Adrenal gland (tissue), 5 donors: ENCODE measurements around the gene MGAT5B.

Experiments
- POLR2A ChIP-seq, 2 donors: fragments of 450-650 bp; IDR thresholded peaks; one replicate each; pipeline ENCODE4 v1.6.1; 2017; ENCODE audit warnings: antibody characterized with exemption in 2 of 2, mild to moderate bottlenecking in 2 of 2, moderate library complexity in 1 of 2
- TF ChIP-seq, protein P1 (sequence below), 6 experiments: fragments of 450-650 bp in 4 of 6; fragments of 200-600 bp in 2 of 6; sonication (generic) in 1 of 6; IDR thresholded peaks; 1 replicate in 5 of 6; 2 replicates in 1 of 6; pipeline versions ENCODE4 v1.5.1 to v1.8.0; 2016 to 2021; ENCODE audit warnings: antibody characterized with exemption in 6 of 6, mild to moderate bottlenecking in 2 of 6, moderate library complexity in 1 of 6
- donor health status: DM: no; HTN: no; CAD: no.

- no peak for TF ChIP-seq POLR2A (IDR thresholded peaks at IDR 0.05)
- TF ChIP-seq, protein P1, sequence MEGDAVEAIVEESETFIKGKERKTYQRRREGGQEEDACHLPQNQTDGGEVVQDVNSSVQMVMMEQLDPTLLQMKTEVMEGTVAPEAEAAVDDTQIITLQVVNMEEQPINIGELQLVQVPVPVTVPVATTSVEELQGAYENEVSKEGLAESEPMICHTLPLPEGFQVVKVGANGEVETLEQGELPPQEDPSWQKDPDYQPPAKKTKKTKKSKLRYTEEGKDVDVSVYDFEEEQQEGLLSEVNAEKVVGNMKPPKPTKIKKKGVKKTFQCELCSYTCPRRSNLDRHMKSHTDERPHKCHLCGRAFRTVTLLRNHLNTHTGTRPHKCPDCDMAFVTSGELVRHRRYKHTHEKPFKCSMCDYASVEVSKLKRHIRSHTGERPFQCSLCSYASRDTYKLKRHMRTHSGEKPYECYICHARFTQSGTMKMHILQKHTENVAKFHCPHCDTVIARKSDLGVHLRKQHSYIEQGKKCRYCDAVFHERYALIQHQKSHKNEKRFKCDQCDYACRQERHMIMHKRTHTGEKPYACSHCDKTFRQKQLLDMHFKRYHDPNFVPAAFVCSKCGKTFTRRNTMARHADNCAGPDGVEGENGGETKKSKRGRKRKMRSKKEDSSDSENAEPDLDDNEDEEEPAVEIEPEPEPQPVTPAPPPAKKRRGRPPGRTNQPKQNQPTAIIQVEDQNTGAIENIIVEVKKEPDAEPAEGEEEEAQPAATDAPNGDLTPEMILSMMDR (IDR thresholded peaks at IDR 0.05), result no peak
Measured at GRCh38 chr17:76914937-76915336, 46.7 kb downstream of the MGAT5B start.
